ENCODE results near the gene MARCHF2.

The MARCHF2 gene

DNA sequence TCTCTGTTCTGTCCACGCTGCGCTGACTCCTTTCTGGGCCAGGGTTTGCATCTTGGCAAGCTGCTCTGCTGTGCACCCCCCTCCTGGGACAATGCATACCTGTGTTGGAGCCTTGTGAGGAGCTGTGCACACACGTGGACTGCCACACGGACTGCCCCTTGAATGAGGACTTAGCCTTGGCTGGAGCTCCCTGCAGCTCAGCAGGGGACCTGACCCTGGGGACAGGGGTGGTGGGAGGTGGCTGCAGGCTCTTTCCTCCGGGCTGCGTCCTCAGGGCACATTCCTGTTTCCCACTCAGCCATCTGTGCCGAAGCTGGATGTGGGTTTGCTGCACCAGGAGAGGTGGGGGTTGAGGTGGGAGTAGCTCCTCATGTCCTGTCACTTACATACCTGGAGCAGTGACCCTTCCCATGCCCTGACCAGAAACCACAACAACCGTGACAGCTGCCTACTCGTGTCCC, 14.8 kb upstream of the MARCHF2 start:
- peaks cover 25% of the 10 kb centered on the region for H3K36me3 Mint-ChIP-seq (ENCODE audit: low read depth)
- H3K27me3 Mint-ChIP-seq (ENCODE audit: low read depth, poor library complexity): no peaks in the 10 kb centered on the region
- peaks cover 57% of the 10 kb centered on the region for H3K4me1 Mint-ChIP-seq
- H3K27ac Mint-ChIP-seq: no peak overlapping the region
- no peak for TF ChIP-seq CTCF (IDR thresholded peaks at IDR 0.05)
- peak; percentile 58 for DNase-seq
- no peaks in the 10 kb centered on the region for H3K9me3 Mint-ChIP-seq
- peak overlapping the region; percentile 52 for H3K4me3 Mint-ChIP-seq

GRCh38 chr19:8399681-8400188, 13.4 kb upstream of the MARCHF2 start:
- TF ChIP-seq CTCF (IDR thresholded peaks at IDR 0.05): no peak
- no peak for DNase-seq
- Mint-ChIP-seq H3K4me1 (peaks cover 51% of the 10 kb centered on the region), H3K27me3 (ENCODE audit: low read depth, poor library complexity) (no peaks in the 10 kb centered on the region), H3K36me3 (ENCODE audit: low read depth) (peaks cover 29% of the 10 kb centered on the region), H3K27ac (peak overlapping the region; percentile 75), H3K4me3 (no peak overlapping the region), H3K9me3 (no peaks in the 10 kb centered on the region)

GRCh38 chr19:8401981-8402411, 11.1 kb upstream of the MARCHF2 start:
- no peak for TF ChIP-seq CTCF (IDR thresholded peaks at IDR 0.05)
- no peak for DNase-seq
- Mint-ChIP-seq H3K4me1 (peaks cover 44% of the 10 kb centered on the region), H3K4me3 (no peak overlapping the region), H3K36me3 (ENCODE audit: low read depth) (peaks cover 35% of the 10 kb centered on the region), H3K27me3 (ENCODE audit: low read depth, poor library complexity) (no peaks in the 10 kb centered on the region), H3K27ac (no peak overlapping the region), H3K9me3 (no peaks in the 10 kb centered on the region)

DNA sequence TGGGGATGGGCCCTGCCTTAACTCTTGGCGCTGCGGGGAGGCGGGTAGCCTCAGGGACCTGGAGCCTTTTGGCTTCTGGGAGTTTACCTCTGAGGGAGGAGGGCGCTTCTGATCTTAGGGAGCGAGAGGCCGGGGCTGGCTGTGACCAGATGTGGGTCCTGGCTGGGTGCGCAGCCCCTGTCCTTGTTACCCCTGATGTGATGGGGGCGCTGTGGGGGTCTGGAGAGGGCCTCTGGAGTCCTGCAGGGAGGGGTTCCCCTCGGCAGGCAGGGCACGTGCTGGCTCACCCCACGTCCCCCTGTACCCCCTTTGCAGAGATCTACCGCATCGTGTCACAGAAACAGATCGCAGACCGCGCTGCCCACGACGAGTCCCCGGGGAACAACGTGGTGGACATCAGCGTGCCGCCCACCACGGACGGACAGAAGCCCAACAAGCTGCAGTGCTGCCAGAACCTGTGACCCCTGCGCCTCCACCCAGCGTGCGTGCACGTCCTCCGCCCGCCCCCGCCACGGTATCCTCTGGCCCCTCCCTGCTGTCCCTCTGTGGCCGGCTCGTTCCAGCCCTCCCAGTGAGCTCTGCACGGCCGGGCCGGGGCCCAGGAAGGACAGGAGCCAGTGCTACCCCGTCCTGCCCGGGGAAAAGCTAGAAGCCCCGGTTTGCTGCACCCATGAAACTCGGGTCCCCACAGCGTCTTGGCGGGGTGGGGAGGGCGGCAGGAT, 9.8 kb upstream of the MARCHF2 start:
- DNase-seq: no peak
- no peak overlapping the region for H3K27ac Mint-ChIP-seq
- no peak overlapping the region for H3K4me3 Mint-ChIP-seq
- no peaks in the 10 kb centered on the region for H3K27me3 Mint-ChIP-seq (ENCODE audit: low read depth, poor library complexity)
- no peaks in the 10 kb centered on the region for H3K9me3 Mint-ChIP-seq
- TF ChIP-seq CTCF (IDR thresholded peaks at IDR 0.05): no peak
- H3K4me1 Mint-ChIP-seq: peaks cover 38% of the 10 kb centered on the region
- peaks cover 39% of the 10 kb centered on the region for H3K36me3 Mint-ChIP-seq (ENCODE audit: low read depth)

GRCh38 chr19:8403820-8404109, 9.3 kb upstream of the MARCHF2 start:
- Mint-ChIP-seq H3K36me3 (ENCODE audit: low read depth) (peaks cover 39% of the 10 kb centered on the region), H3K27me3 (ENCODE audit: low read depth, poor library complexity) (no peaks in the 10 kb centered on the region), H3K4me1 (peaks cover 34% of the 10 kb centered on the region), H3K9me3 (no peaks in the 10 kb centered on the region), H3K27ac (no peak overlapping the region), H3K4me3 (no peak overlapping the region)
- DNase-seq: no peak
- TF ChIP-seq CTCF (IDR thresholded peaks at IDR 0.05): no peak

Data from nephron progenitor cell (in vitro differentiated cells).